ELR (cell line): ENCODE results near the gene USP3.

Source experiments
- DNase-seq: peaks from one replicate; pipeline ENCODE4 v3.0.0-alpha.2; 2015; ENCODE audit warnings: low read depth

Gene USP3

DNA sequence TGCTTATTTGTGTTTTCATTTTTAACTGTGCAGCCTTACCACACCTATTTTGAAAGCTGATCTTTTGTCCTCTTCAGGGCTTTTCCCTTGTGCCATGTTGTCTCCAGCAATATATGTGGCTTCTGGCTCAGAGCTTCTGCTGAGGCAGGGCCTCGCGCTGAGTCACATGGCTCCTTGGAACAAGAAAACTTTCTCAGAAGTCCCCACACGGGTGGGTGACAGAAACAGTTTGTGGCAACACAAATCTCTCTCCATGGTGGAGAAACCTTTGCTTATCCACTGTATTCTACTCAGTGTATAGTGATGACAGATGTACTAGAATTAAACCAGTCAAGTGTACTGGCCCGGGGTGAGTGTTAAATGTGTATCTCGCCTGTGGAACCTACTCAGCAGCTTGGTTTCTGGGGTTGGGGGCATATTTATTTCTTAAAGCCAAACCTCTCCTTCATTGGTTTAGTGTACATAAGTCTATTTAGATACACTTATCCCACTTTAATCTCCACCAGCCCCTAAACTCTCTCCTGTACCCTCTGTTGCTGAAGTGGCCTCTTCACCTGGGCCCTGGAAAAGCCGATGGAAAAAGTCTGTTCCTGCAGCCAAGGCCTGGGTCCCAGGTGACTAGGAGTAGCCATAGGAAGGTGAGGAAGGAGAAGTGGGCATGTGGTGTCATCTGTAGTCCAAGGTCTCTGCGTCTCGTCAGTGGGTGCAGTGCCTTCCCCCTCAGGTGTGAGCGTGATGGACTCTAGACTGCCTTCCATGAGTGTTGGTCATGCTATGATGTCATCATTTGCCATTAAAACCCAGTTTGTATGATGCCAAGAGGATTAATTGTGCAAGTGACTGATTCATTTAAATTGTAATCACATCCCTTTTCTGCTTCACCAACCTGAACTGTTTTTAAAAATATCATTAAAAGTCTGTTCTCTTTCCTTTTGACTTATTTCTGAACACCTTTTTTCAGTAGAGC lies 89.6 kb downstream of the USP3 start:
- DNase-seq = peak; percentile 19

DNA sequence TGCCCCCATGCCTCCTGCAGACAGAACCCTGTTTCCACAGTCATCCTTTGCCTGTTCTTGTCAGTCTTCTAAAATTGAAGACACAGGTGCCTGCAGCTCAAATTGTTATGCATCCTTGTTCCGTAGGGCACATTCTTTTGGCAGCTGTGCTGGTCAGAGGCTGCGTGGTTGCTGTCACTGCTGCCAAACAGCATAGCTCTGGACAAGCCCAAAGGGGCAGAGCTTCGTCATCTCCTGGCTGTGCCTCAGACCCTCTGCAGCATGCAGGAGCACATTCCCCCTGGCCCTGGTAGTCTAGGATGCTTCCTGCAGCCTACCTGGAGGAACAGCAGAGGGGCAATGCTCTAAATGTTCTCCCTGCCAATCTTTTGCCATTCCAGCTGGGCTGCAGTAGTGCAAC lies 90.7 kb downstream of the USP3 start:
- no peak for DNase-seq

DNA sequence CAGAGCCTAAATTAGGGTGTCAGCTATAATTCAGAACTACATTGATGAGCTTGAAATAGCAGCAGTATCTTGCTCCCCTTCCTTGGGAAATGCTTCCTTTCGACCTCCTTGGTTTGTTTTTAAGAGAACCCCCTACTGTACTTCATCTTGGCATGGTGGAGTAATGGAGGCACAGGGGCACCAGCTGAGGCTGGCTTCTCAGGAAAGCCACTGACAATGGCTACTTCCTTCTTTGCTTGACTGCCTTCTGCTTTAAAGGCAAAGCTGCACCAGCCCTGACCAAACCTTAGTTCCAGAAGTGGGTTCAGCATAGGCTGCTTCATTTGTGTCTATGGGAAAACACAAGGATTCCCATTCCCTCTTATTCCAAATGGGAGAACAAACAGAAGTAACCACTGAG lies 91.3 kb downstream of the USP3 start:
- no peak for DNase-seq

DNA sequence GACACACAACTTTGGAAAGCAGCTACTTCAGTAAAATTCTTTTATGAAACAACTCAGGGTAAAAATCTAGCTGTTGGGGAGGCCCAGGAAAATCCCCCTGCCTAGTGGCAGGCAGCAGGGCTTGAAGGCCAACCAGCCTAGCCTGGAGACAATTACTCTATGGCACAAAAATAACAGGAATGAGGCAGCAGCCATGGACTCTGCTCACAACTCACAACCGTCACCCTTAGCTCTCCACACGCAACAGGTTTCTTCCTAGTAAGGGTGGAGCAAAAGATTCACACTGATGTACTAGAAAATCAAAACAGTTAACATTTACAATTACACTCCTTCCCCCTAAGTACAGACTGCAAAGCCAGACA lies 92.3 kb downstream of the USP3 start:
- DNase-seq = no peak

DNA sequence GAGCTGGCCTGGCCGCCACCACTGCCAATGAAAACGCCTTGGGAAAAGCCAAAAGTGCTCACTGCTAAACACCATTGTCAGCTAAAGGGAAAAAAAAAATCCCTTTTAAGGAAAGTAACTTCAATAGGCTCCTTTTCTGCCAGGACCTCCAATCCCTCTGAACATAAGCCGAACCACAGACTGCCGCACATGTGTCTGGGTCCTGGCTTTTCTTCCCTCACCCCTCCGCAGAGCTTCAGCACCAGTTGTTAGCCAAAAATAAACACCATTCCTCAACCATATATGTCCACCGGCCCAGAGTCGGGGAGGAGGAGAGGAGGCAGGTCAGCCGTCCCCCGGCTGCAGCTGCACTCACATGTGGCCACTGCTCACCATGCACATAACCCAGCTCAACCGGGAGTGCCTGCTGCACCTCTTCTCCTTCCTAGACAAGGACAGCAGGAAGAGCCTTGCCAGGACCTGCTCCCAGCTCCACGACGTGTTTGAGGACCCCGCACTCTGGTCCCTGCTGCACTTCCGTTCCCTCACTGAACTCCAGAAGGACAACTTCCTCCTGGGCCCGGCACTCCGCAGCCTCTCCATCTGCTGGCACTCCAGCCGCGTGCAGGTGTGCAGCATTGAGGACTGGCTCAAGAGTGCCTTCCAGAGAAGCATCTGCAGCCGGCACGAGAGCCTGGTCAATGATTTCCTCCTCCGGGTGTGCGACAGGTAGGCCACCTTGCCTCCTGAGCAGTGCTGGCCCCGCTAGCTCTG lies 92.8 kb downstream of the USP3 start, which contains the start of gene FBXL22:
FBXL22 (plus strand) TSS at position 350 of the 753 bp plus-strand sequence; CDS start at position 356, 6 bp downstream.
- DNase-seq = no peak

DNA sequence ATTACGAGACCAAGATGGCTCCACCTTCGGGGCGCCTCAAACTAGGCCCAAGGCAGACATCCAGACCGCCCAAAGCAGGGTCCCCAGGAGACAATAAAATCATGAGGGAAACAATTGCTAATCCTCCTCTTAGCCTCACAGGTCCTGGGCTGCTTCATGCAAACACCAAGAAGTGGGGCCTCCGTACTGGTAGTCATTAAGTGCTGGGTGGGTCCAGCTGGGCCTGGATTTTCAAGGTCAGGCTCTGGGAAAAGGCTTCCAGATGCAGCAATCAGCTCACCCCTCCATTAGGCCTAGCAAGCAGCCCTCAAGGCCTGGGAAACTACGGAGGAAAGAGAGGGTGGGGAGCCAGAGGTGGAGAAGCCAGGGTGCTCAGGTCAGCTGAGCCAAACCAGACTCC lies 93.4 kb downstream of the USP3 start:
- no peak for DNase-seq

DNA sequence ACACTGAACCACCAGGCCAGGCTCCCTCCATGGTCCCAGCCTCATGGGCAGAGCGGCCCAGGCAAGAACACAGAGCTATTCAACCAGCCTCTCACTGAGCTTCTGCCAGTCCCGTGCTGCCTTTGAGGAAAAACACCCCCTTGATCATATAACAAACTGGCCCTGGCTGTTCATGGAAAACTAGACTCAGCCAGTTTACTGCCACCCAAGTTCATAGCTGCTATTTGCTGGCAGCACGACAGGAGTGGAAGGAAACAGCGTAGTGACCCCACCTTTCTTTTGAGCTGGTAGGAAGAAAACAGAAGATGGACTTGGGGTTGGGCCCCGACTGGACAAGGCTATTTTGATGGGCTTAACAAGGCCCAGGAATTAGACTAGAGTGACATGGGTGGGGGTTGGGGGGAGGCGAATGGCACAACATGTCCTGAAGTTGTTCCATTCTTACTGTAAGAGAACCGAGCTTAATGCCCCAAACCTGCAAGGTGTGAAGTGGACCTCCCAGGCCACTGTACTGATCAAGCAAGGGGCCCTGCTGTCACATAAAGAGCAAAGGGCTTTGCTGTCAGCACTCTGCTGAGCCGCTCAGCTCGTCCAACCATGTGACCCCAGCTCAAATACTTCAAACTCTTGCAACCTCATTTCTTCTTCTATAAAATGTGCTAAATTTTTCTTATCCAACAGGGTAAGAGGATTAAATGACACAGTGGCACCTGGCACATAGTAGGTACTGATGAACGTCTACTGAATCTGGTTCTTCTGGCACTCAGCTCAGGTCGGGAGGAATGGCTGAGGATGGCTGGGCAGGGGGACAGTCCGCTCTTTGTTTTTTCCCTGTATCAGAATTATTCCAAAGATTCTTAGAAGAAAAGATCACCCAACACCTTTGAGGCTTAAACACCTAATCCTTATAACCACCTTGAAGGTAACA lies 94.3 kb downstream of the USP3 start:
- no peak for DNase-seq

DNA sequence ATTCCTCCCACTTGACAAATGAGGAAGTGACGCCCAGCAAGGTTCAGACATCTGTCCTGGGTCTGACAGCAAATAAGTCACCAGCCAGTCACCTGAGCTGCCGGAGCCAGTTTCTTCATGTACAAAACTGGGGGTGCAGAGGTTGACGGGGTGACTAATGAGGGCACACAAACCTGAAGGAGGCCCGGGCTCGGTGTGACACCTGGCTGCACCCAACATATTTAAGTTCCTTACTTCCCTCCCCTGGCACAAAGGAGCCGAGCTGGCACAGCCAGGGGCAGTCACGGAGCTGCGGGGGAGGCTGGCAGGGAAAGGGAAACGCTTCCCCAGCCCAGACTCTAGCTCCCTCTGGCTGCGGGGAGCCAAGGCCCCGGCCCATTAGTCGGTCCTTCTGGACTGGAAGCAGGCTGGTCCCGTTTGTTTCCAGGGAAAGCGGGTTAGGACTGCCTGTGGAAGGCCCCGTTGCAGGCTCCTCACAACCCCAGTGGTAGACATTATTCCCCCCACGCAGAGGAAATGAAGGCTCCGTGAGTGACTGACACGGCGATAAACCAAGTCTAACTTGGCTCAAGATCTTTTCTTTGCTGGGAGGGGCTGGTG lies 95.1 kb downstream of the USP3 start:
- DNase-seq = peak; percentile 37

DNA sequence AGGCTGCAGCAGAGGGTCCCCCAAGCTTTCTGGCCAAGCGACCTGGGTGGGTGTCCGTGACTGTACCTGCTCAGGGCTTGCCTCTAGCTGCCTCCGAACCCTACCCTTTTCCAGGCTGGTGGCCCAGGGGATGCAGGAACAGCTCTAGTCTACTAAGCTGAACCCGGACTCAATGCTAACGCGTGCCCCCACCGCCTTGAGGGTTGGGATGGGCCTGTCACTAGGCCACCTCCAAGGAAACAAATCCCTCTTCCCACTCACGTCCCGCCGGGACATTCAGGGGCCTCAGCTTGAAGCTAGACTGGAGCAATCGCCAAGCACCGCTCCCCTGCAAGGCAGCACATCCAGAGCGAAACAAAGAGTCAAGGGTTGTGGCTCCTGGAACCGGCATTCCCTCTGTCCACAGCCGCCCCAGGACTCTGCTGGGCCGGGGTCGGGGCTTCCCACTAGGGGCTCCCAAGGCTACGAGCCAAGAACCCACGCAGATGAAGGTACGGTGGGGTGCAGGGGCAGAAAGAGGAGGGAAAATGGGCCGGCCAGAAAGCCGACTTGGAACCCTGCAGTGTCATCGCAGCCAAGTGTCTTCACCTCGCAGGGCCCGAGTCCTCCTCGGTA lies 95.7 kb downstream of the USP3 start:
- peak; percentile 24 for DNase-seq

DNA sequence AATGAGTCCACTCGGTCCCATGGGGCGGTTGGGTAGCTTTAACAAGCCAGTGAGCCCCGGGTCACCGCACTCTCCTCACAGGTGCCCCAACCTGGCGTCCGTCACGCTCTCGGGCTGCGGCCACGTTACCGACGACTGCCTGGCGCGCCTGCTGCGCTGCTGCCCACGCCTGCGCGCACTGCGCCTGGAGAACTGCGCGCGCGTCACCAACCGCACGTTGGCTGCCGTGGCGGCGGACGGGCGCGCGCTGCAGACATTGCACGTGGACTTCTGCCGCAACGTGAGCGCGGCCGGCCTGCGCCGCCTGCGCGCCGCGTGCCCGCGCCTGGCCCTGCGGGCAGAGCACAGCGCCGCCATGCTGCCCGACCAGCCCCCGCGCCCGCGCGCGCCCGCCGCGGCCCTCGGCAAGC lies 96.2 kb downstream of the USP3 start:
- DNase-seq = peak; percentile 91

DNA sequence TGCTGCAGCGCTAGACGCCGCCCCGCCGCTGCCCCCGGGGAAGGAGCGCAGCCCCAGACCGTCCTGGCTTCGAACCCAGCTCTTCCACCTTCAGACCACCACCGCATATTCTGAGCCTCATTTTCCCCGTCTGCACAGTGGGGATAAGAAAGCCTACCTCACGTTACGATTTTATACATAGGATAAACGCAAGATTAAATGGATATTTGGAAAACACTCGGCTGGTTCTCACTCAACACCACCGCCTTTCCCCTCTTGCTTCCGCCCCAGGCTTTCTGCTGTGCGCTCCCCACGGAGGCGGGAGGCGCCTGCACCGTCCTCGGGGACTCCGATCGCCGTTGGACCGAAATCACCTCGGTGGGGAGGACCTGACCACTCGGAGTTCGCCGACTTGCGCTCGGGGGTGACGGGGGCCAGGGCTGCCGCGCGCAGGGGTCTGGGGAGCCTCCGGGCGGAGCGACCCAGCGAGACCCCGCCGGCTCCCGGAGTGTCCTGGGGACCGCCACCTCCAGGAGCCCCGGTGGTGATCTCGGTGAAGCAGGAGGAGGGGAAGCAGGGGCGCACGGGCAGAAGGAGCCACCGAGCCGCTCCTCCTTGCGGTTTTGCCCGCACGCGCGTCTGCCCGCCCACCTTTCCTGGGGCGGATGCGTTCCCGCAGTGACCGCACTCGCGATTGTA lies 96.8 kb downstream of the USP3 start:
- peak; percentile 51 for DNase-seq

DNA sequence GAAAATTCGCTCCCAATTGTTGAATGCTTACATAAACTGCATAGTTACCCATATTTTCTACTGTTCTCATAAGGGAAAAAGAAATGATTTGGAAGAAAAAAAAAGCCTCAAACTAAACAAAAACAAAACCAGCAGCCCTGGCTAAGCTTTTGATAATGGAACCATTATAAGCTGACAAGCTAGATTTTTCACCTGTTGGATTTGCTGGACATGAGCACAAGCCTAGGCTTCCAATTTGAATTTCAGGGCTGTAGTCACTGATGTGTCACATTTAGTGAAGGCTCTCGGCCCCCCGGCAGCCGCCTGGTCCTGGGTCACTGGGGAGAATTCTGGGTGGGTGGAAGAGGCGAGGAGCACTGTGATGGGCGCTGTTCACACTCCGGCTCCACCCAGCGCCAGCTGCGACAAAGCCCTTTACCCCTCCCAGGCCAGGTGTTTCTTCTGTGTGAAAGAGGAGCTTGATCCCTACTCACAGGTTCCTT lies 97.4 kb downstream of the USP3 start:
- no peak for DNase-seq

DNA sequence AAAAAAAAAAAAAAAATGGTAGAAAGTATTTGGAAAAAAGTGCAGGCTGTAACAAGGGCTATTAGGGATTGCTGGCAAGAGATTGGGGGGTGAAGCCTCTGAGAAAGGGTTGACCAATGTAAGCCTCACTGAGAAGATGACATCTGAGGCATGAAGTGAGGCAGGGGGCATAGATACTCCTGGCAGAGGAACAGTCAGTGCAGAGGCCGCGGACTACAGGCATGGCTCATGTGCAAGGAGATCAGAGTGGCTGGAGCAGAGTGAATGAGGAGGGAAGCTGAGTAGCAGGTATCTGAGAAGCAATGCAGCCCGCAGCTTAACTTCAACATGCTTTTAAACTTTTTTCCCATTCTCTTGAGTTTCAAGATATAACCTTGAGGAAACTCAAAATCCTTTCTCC lies 98.2 kb downstream of the USP3 start:
- DNase-seq = no peak

DNA sequence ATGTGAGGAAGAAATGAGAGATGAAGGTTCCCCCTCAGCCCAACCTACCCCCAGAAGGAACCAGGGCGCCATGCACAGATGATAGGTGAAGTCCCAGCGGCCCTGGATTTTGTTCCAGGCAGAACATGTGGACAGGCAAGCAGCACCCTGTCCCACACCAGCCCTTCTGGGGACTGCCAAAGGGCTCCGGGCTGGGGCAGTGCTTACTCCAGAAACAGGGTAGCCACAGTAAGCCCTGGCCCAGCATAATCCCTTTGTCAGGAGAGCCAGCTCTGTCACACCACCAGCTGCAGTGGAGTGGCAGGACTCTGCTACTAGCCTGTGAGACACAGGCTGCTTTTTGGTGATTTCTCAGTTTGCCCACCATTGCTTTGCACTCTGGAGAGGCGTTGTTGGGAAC lies 99.1 kb downstream of the USP3 start:
- no peak for DNase-seq

DNA sequence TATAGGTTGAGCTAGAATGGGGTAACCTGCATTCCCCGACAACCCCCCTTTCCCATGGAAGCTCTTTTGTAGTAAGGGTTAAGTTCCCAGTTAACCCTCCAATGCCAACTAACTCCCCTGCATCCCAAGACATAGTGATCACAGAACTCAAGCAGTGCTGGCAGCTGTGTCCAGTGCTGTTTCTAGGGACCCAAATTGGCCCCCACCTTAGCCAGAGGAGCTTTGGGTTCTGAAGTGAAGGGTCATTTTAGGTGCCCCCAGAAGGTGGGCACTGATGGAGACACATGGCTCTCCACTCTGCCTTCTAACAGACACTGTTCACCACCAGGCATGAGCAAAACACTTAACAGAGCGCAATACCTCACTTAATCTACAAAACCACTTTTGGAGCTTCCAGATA lies 99.9 kb downstream of the USP3 start:
- no peak for DNase-seq

DNA sequence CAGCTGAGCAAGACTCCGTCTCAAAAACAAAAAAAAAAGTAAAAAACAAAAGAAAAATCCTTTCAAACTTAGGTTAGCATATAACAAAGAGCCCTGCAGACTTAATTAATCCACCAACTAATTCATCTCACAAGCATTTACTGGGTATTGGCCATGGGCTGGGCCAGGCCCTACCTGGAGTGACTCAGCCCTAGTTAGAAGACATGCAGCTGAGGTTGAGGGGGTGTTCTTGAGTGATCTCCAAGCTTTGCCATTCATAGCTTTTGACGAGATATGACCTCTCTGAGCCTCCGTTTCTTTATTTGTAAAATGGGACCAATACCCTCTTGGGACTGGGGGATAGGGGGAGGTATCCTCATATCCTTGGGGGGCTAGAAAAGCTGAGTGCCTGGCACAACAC lies 100.6 kb downstream of the USP3 start:
- DNase-seq = no peak

DNA sequence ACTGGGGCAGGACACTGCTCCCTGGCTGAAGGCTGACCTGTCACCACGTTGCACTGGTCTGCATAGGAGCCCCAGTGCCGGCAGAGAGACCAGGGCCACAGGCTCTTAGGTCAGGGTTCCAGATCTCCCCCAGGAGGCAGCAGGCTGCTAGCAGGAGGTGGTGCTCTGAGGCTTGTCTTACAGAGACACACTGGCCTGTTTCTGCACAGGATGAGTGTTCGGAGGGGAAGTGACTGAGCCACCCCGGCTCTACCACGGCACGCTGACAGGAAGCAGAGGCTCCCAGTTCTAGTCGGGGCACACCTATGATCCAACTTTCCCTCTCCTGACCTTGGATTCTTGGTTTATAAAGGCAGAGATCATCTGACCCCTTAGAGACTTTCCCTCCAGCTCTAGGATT lies 101.4 kb downstream of the USP3 start:
- peak; percentile 36 for DNase-seq

DNA sequence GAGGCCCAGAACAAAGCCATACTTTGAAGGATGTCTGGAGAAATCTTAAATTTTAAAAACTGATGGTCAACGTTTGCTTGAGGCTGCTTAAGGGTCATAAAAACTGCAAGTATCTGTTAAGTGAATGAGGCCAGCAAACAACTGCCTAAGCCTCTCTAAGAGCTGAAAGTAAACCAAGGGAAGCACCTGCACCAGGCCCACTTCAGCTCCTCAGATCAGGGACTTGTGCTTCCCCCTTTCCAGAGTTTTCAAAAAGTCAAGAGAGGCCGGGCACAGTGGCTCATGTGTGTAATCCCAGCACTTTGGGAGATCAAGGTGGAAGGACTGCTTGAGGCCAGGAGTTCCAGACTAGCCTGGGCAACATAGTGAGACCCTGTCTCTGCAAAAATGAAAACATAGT lies 101.9 kb downstream of the USP3 start:
- DNase-seq = no peak

DNA sequence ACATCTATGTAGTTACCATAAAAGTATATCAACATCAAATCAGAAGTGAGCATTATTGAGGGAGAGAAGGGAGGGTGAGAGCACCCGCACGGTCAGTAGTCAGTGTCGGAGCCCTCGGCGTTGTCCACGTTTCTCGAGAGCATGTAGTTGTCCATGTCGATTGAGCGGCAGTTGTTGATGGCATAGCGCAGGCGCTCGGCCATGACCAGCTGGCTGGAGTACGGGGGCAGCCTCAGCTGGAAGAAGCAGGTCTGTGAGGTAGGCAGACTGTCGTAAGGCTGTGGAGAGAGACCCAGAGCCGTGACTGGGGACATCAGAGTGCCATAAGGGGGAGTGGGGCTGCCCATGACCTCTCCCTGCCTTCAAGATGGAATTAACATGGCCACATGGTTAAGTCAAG lies 104.6 kb downstream of the USP3 start:
- no peak for DNase-seq

DNA sequence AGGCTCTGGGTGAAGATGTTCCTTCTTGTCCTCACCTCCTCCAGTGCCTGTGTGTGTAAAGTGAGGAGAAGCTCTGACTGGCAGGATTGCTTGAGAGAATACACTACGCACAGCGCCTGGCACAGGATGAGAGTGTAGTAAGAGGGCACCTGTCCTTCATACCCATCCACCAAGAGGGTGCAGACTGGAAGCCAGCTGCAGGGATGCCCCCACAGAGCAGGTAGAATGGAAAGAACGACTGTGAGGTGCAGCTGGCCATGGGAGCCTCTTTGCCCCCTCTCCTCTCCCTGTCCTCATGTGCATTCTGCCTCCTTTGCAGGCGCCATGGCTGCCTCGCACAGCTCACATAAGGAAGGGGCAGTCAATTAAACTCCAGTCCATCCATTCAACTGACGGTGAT lies 105.1 kb downstream of the USP3 start:
- DNase-seq = no peak
